ENCODE results near the gene ARHGAP8. TPM values are rescaled to one million over a fixed set of nuclear protein-coding genes. Genes with fewer than 3 reads are reported as not detected.

ARHGAP8 gene
- total and polyA plus RNA-seq, 2 of the 13 experiments (the other 11 are each of a cell fraction or from before 2014, with no cell fraction given), result 0.07 TPM; not detected in 1

- in situ Hi-C loops (cut with HindIII; ENCODE audit: extremely low pct_ligation_motif_present, low pct_unique_long_range_greater_than_20kb), result no loop called here
- Histone ChIP-seq H3K27me3 (ENCODE audit: control insufficient read depth in 1 of 2, insufficient read depth in 2 of 2, low read length in 2 of 2) (no peaks in the 10 kb centered on the region), H3K27ac (ENCODE audit: extremely low read length, insufficient read depth, low read length) (no peak overlapping the region), H3K4me1 (ENCODE audit: insufficient read depth, low read length) (peaks cover 30% of the 10 kb centered on the region), H2AFZ (ENCODE audit: low read length) (no peak overlapping the region), H3K4me2 (ENCODE audit: low read depth, low read length) (no peak overlapping the region), H3K4me3 (replicated peaks in 1 of 3; ENCODE audit: insufficient read depth in 1 of 3, low read depth in 2 of 3, low read length in 3 of 3) (no peak overlapping the region), H4K20me1 (ENCODE audit: insufficient read depth, low read length) (peaks cover 10% of the 10 kb centered on the region; the same call in 1 of the 2 replicates), H3K79me2 (ENCODE audit: insufficient read depth, low read length) (peaks cover 21% of the 10 kb centered on the region), H3K36me3 (replicated peaks in 1 of 2; ENCODE audit: control insufficient read depth in 1 of 2, insufficient read depth in 2 of 2, low read length in 2 of 2) (peaks cover 1 to 11% of the 10 kb centered on the region in 2 experiments; a peak in 2 of 5 replicates), H3K9ac (ENCODE audit: insufficient read depth, low read depth, low read length) (no peak overlapping the region), H3K9me3 (ENCODE audit: low read length) (no peaks in the 10 kb centered on the region)
- TF ChIP-seq ZNF263 (CRISPR knock-in tag; IDR thresholded peaks at IDR 0.05), result peak; percentile 52; the same call in 1 of the 2 replicates
- no peak for TF ChIP-seq CHD2 (IDR thresholded peaks at IDR 0.05; ENCODE audit: low read depth, low read length)
- FAIRE-seq (no peak), DNase-seq (ENCODE audit: low spot score) (no peak), ATAC-seq (no peak)
- WGBS (ENCODE audit: low lambda C conversion rate), result 94% methylated on average over 6 of the region's 16 CpGs
- ChIA-PET CTCF (ENCODE audit: low intra/inter-chr PET ratio, low total read pairs) (no interaction called here), POLR2A (no interaction called here)
- intact Hi-C loops (cut with micrococcal nuclease; ENCODE audit: unreplicated experiment), result no loop called here
- no TSS peak for BruUV-seq (replicated peaks)
Observed at GRCh38 chr22:44704159-44705021, 48.0 kb upstream of the ARHGAP8 start.

- intact Hi-C loops (cut with micrococcal nuclease; ENCODE audit: unreplicated experiment), result no loop called here
- DNase-seq (ENCODE audit: low spot score) (no peak), FAIRE-seq (no peak), ATAC-seq (no peak)
- H2AFZ ChIP-seq (ENCODE audit: low read length), result no peak overlapping the region
- H3K79me2 ChIP-seq (ENCODE audit: insufficient read depth, low read length), result peaks cover 21% of the 10 kb centered on the region
- no peak overlapping the region for H3K9ac ChIP-seq (ENCODE audit: insufficient read depth, low read depth, low read length)
- no peak overlapping the region for H3K27ac ChIP-seq (ENCODE audit: extremely low read length, insufficient read depth, low read length)
- H3K9me3 ChIP-seq (ENCODE audit: low read length), result no peaks in the 10 kb centered on the region
- in situ Hi-C loops (cut with HindIII; ENCODE audit: extremely low pct_ligation_motif_present, low pct_unique_long_range_greater_than_20kb), result no loop called here
- CTCF ChIA-PET (ENCODE audit: low intra/inter-chr PET ratio, low total read pairs), result no interaction called here
- peaks cover 10% of the 10 kb centered on the region; the same call in 1 of the 2 replicates for H4K20me1 ChIP-seq (ENCODE audit: insufficient read depth, low read length)
- H3K4me3 ChIP-seq (replicated peaks in 1 of 3; ENCODE audit: insufficient read depth in 1 of 3, low read depth in 2 of 3, low read length in 3 of 3), result no peak overlapping the region
- H3K4me1 ChIP-seq (ENCODE audit: insufficient read depth, low read length), result peaks cover 36% of the 10 kb centered on the region
- no peaks in the 10 kb centered on the region for H3K27me3 ChIP-seq (ENCODE audit: control insufficient read depth in 1 of 2, insufficient read depth in 2 of 2, low read length in 2 of 2)
- BruUV-seq (replicated peaks), result no TSS peak
- POLR2A ChIA-PET, result no interaction called here
- TF ChIP-seq ZNF12 (CRISPR knock-in tag; IDR thresholded peaks at IDR 0.05), result peak; percentile 97
- TF ChIP-seq ZNF720 (CRISPR knock-in tag; IDR thresholded peaks at IDR 0.05), result no peak
- TF ChIP-seq NR2C2 (CRISPR knock-in tag; IDR thresholded peaks at IDR 0.05; ENCODE audit: borderline replicate concordance), result no peak
- TF ChIP-seq TOPORS (CRISPR knock-in tag; IDR thresholded peaks at IDR 0.05), result no peak
- no peak overlapping the region for H3K4me2 ChIP-seq (ENCODE audit: low read depth, low read length)
- 94% methylated on average over 1 of the region's 4 CpGs for WGBS (ENCODE audit: low lambda C conversion rate)
- H3K36me3 ChIP-seq (replicated peaks in 1 of 2; ENCODE audit: control insufficient read depth in 1 of 2, insufficient read depth in 2 of 2, low read length in 2 of 2), result peaks cover 1 to 11% of the 10 kb centered on the region in 2 experiments; a peak in 2 of 5 replicates
Observed at GRCh38 chr22:44705022-44705297, 47.4 kb upstream of the ARHGAP8 start.
